Activated CD8-positive, alpha-beta memory T cell treated with anti-CD3 and anti-CD28 coated beads for 36 hours (primary cell): ENCODE results near the gene NBAS. TPM values are rescaled to one million over a fixed set of nuclear protein-coding genes. Genes with fewer than 3 reads are reported as not detected.

Experiments
- CTCF ChIA-PET: fragments of 350-600 bp; sonication (Branson Sonifier 250); formaldehyde crosslinking; loops from one replicate; lab custom pipeline; 2021; ENCODE audit warnings: antibody characterized with exemption; lab: Charles Lee
- POLR2A ChIA-PET: fragments of 350-600 bp; sonication (Branson Sonifier 250); formaldehyde crosslinking; loops from one replicate; lab custom pipeline; 2021; ENCODE audit warnings: antibody characterized with exemption; lab: Charles Lee
- total RNA-seq, 2 experiments: library from RNA; stranded (reverse); gene quantifications; one replicate each; pipeline ENCODE4 v1.2.3, GENCODE V29; 2021

NBAS gene
- total RNA-seq, 2 experiments from 2014 or later = 34.7 to 37.1 TPM

- POLR2A ChIA-PET = no interaction called here
- CTCF ChIA-PET = no interaction called here
These were observed 161.9 kb downstream of the NBAS start for GRCh38 chr2:15399241-15399640.

- CTCF ChIA-PET = no interaction called here
- POLR2A ChIA-PET = no interaction called here
These were observed 169.4 kb downstream of the NBAS start for GRCh38 chr2:15391751-15392150.

- ChIA-PET POLR2A (no interaction called here), CTCF (no interaction called here)
These were observed 171.2 kb downstream of the NBAS start for GRCh38 chr2:15389895-15390294.

GRCh38 chr2:15389326-15389700 is 171.8 kb downstream of the NBAS start:
- CTCF ChIA-PET = no interaction called here
- POLR2A ChIA-PET = no interaction called here

- CTCF ChIA-PET = no interaction called here
- POLR2A ChIA-PET = no interaction called here
These were observed 172.5 kb downstream of the NBAS start for GRCh38 chr2:15388406-15389325.

- ChIA-PET CTCF (no interaction called here), POLR2A (no interaction called here)
These were observed 175.9 kb downstream of the NBAS start for GRCh38 chr2:15385184-15385583.

- ChIA-PET CTCF (interaction anchor here (0.9 kb wide), 1 partner anchor 23 kb away, joined by 3 read pairs; no protein-coding TSS in a partner anchor), POLR2A (no interaction called here)
These were observed 177.3 kb downstream of the NBAS start for GRCh38 chr2:15383695-15384350.

- ChIA-PET POLR2A (no interaction called here), CTCF (no interaction called here)
These were observed 182.8 kb downstream of the NBAS start for GRCh38 chr2:15378148-15378908.

- ChIA-PET POLR2A (no interaction called here), CTCF (interaction anchor here (0.6 kb wide), 1 partner anchor 116 kb away, joined by 3 read pairs; no protein-coding TSS in a partner anchor)
These were observed 183.9 kb downstream of the NBAS start for GRCh38 chr2:15377202-15377601.

GRCh38 chr2:15372019-15372418 is 189.1 kb downstream of the NBAS start:
- POLR2A ChIA-PET = no interaction called here
- CTCF ChIA-PET = no interaction called here

- POLR2A ChIA-PET = no interaction called here
These were observed 192.0 kb downstream of the NBAS start for GRCh38 chr2:15369129-15369528.

GRCh38 chr2:15367715-15368114 is 193.4 kb downstream of the NBAS start:
- POLR2A ChIA-PET = no interaction called here
- CTCF ChIA-PET = no interaction called here

More at GRCh38 chr2:15369129-15369528, 192.0 kb downstream of the NBAS start:
- CTCF ChIA-PET = no interaction called here

GRCh38 chr2:15367205-15367604 is 193.9 kb downstream of the NBAS start:
- POLR2A ChIA-PET = no interaction called here
- CTCF ChIA-PET = no interaction called here

- ChIA-PET CTCF (no interaction called here), POLR2A (no interaction called here)
These were observed 195.7 kb downstream of the NBAS start for GRCh38 chr2:15365411-15365810.

GRCh38 chr2:15364561-15364960 is 196.6 kb downstream of the NBAS start:
- ChIA-PET CTCF (no interaction called here), POLR2A (no interaction called here)

GRCh38 chr2:15363734-15364133 is 197.4 kb downstream of the NBAS start:
- POLR2A ChIA-PET = no interaction called here
- CTCF ChIA-PET = no interaction called here

- CTCF ChIA-PET = no interaction called here
- POLR2A ChIA-PET = no interaction called here
These were observed 198.0 kb downstream of the NBAS start for GRCh38 chr2:15363142-15363541.

GRCh38 chr2:15359716-15360531 is 201.2 kb downstream of the NBAS start:
- CTCF ChIA-PET = no interaction called here
- POLR2A ChIA-PET = no interaction called here

- ChIA-PET POLR2A (no interaction called here), CTCF (no interaction called here)
These were observed 203.2 kb downstream of the NBAS start for GRCh38 chr2:15357922-15358321.
